BLaER1 (cell line): Measurements from ENCODE around the gene DMRTC1B.
"Not testable (repeated sequence)": the region's sequence is repeated elsewhere in the genome, so short reads cannot be mapped to it uniquely, and the experiment has no call there.

Source experiments
- H3K27ac ChIP-seq: shearing (Covaris generic); formaldehyde crosslinking; 2 replicates; pipeline ENCODE4 v1.8.1; 2022
- H3K27me3 ChIP-seq: shearing (Covaris generic); formaldehyde crosslinking; 2 replicates; pipeline ENCODE4 v1.8.1; 2022
- H3K36me3 ChIP-seq: shearing (Covaris generic); formaldehyde crosslinking; 2 replicates; pipeline ENCODE4 v1.8.1; 2022
- H3K4me1 ChIP-seq: shearing (Covaris generic); formaldehyde crosslinking; 2 replicates; pipeline ENCODE4 v1.8.1; 2022
- H3K4me2 ChIP-seq: shearing (Covaris generic); formaldehyde crosslinking; 2 replicates; pipeline ENCODE4 v1.8.1; 2022
- H3K4me3 ChIP-seq: shearing (Covaris generic); formaldehyde crosslinking; 2 replicates; pipeline ENCODE4 v1.8.1; 2022
- H3K9ac ChIP-seq: shearing (Covaris generic); formaldehyde crosslinking; 2 replicates; pipeline ENCODE4 v1.8.1; 2022
- H3K9me3 ChIP-seq: shearing (Covaris generic); formaldehyde crosslinking; 2 replicates; pipeline ENCODE4 v1.8.1; 2022
- H4K20me1 ChIP-seq: shearing (Covaris generic); formaldehyde crosslinking; 2 replicates; pipeline ENCODE4 v1.8.1; 2022
- Cebpa-rat ChIP-seq: shearing (Covaris generic); IDR thresholded peaks from 2 replicates; pipeline ENCODE4 v1.8.1; 2022

The DMRTC1B gene, protein sequence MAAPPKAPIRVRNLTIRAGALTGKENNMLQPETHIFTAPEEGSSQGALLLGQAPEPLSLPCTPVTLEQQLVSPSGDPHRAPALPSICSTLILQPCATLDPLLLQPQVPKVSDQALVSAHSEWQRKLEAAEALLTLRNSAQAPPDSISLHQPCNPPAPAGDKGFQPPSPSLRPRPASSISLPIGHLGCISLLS

DNA sequence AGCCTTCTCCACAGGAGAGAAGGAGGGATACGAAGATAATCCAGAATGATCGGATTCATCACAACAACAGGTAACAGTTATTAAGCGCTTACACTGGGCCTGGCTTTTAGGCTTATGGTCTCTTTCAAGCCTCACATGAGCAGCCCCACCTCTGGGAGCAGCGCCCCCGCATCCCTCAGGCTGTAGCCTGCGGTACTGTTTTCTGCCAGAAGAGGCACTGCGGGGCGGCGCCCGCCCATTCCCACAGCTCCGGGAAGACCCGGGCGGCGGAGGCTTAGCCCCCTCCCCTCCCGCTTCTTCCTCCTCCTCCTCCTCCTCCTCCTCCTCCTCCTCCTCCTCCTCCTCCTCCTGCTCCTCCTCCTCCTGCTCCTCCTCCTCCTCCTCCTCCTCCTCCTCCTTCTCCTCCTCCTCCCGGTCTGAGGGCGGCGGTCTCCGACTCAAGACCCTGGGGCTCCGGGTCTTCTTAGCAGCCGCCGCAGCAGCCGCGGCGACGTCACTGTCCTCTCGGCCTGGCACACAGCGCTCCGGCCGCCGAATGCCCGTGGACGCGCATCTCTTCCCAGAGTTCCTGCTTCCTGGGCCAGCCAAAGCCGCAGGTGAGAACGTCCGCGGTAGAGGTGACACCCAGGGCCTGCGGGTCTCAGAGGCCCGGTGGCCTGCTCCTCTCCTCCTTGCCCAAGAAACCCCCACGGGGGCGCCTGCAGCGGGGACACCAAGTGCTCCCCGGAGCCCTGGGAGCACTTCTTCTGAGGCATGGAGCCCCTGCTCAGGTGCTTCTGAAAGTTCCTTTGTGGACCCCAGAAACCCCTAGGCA, at the start of gene DMRTC1B:
Gene DMRTC1B (plus strand): TSS at position 238 of the 814 bp plus-strand sequence. CDS start 68,246 bp downstream, outside the sequence.
- H3K27ac ChIP-seq, H3K4me3 ChIP-seq, H3K36me3 ChIP-seq, H3K27me3 ChIP-seq, H3K9me3 ChIP-seq, H3K4me2 ChIP-seq, H3K9ac ChIP-seq, H3K4me1 ChIP-seq, H4K20me1 ChIP-seq: not testable (repeated sequence)

DNA sequence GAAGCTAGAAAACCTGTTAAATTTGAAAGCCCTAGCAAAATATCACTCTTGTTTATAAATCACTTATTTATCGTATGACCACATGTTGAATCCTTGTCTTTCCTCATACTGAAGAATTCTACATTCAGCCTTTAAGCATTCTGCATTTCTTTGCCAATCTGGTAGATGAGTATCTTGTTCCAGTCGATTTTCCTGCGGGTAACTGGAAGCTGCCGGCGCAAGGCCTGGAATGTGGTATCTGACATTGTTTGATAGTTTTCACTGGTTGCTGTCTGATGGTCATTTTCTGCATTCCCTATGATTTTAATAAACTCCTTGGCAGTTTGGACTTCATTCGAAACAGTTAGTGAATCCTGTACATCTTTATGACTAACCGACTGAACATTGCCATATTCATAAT, 48.8 kb upstream of the DMRTC1B start:
- peaks cover 71% of the 10 kb centered on the region for H3K27me3 ChIP-seq
- H3K36me3 ChIP-seq = no peaks in the 10 kb centered on the region
- no peaks in the 10 kb centered on the region for H3K9me3 ChIP-seq
- no peak for TF ChIP-seq Cebpa-rat
- H3K4me2 ChIP-seq = no peak overlapping the region
- no peak overlapping the region for H3K9ac ChIP-seq
- no peak overlapping the region for H3K27ac ChIP-seq
- no peaks in the 10 kb centered on the region for H3K4me1 ChIP-seq
- H4K20me1 ChIP-seq = no peaks in the 10 kb centered on the region
- H3K4me3 ChIP-seq = no peak overlapping the region

DNA sequence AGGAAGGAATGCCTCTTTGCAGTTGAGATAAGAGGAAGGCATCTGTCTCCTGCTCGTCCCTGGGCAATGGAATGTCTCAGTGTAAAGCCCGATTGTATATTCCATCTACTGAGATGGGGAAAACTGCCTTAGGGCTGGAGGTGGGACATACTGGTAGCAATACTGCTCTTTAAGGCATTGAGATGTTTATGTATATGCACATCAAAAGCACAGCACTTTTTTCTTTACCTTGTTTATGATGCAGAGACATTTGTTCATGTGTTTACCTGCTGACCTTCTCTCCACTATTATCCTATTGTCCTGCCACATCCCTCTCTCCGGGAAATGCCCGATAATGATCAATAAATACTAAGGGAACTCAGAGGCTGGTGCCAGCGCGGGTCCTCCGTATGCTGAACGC, 43.1 kb upstream of the DMRTC1B start:
- H3K4me2 ChIP-seq, H4K20me1 ChIP-seq, H3K4me1 ChIP-seq, H3K27ac ChIP-seq, H3K9ac ChIP-seq, H3K36me3 ChIP-seq, H3K4me3 ChIP-seq: not testable (repeated sequence)
- Histone ChIP-seq H3K27me3 (peaks cover 62% of the 10 kb centered on the region), H3K9me3 (peaks cover 12% of the 10 kb centered on the region; the same call in 1 of the 2 replicates)

DNA sequence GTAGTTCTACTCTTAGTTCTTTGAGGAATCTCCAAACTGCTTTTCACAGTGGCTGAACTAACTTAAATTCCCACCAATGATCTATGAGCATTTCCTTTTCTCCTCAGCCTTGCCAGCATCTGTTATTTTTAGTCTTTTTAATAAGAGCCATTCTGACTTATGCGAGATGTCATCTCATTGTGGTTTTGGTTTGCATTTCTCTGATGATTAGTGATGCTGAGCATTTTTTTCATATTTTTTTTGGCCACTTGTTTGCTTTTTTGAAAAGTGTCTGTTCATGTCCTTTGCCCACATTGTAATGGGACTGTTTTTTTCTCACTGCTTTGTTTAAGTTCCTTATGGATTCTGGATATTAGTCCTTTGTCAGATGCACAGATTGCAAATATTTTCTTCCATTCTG, 41.1 kb upstream of the DMRTC1B start:
- Histone ChIP-seq H3K4me2 (no peak overlapping the region), H4K20me1 (no peaks in the 10 kb centered on the region; the same call in 1 of the 2 replicates), H3K4me3 (no peak overlapping the region), H3K9ac (no peak overlapping the region), H3K27ac (no peak overlapping the region), H3K9me3 (peaks cover 12% of the 10 kb centered on the region; the same call in 1 of the 2 replicates), H3K36me3 (no peaks in the 10 kb centered on the region), H3K27me3 (peaks cover 70% of the 10 kb centered on the region), H3K4me1 (no peaks in the 10 kb centered on the region)
- no peak for TF ChIP-seq Cebpa-rat

DNA sequence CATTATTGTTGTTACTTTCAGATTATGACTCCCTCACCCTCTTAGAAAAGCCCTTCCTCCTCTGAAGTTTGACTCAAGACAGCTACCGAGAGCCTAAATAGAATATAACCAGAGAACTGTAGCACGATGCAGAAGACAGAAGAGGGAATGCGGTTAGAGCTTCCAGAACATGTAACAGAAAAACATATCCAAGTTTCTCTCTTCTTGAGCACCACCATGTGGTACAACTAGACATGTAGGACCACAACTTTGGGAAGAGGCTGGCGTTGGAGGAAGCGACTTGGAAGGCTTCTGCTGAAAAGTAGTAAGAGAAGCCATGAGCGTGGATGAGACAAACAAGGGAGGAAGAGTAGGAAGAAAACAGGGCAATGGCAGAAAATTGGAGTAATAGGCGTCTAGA, 31.1 kb upstream of the DMRTC1B start:
- not testable (repeated sequence) for H3K4me2 ChIP-seq, H3K27me3 ChIP-seq, H3K4me3 ChIP-seq, H3K4me1 ChIP-seq, H3K9me3 ChIP-seq, H3K27ac ChIP-seq, H3K9ac ChIP-seq, H4K20me1 ChIP-seq, H3K36me3 ChIP-seq

DNA sequence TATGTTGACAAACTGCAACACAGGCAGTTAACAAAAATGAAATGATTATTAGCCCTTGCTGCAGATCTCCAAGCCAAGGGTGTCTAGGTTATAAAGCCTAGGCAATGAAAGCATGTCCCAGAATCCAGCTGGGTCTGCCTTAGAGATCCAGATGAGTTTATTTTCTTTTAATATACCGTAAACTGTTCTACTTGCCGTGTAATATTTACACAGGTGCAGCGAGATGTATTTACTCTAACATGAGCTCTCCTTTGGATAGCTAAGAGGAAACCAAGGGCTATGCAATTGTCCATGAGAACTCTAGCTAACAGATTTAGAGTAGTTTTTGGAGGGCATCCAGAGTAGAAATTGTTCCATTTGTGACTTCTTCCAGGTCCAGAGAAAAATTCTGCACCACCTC, 28.1 kb upstream of the DMRTC1B start:
- not testable (repeated sequence) for H3K9ac ChIP-seq, H4K20me1 ChIP-seq, H3K4me1 ChIP-seq, H3K27me3 ChIP-seq, H3K36me3 ChIP-seq, H3K9me3 ChIP-seq, H3K4me3 ChIP-seq, H3K27ac ChIP-seq, H3K4me2 ChIP-seq

DNA sequence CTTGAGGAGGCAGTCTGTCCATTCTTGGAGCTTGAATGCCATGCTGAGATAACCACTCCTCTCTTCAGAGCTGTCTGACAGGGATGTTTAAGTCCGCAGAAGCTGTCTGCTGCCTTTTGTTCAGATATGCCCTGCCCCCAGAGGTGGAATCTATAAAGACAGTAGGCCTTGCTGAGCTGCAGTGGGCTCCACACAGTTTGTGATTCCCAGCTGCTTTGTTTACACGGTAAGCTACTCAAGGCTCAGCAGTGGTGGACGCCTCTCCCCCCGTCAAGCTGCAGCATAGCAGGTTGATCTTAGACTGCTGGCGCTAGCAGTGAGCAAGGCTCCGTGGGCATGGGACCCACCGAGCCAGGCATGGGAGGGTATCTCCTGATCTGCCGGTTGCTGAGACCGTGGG, 16.2 kb upstream of the DMRTC1B start:
- H3K4me1 ChIP-seq, H3K4me3 ChIP-seq, H3K4me2 ChIP-seq, H3K9me3 ChIP-seq, H4K20me1 ChIP-seq, H3K27me3 ChIP-seq, H3K9ac ChIP-seq, H3K27ac ChIP-seq, H3K36me3 ChIP-seq: not testable (repeated sequence)

DNA sequence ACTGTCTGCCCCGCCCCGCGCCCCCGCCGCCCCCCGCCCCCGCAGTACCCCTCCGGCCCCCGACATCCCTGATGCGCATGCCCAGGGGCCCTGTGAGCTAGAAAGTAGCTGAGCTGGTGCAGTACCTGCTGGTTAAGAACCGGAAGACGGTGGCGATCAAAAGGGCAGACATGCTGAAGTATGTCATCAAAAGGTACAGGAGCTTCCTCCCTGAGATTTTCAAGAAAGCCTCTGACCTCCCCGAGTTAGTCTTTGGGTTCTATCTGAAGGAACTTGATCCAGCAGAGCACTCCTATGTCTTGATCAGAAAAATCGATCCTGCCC, 739 bp downstream of the DMRTC1B start:
- H3K9me3 ChIP-seq, H3K4me2 ChIP-seq, H3K4me3 ChIP-seq, H3K27me3 ChIP-seq, H3K9ac ChIP-seq, H4K20me1 ChIP-seq, H3K27ac ChIP-seq, H3K4me1 ChIP-seq, H3K36me3 ChIP-seq: not testable (repeated sequence)

DNA sequence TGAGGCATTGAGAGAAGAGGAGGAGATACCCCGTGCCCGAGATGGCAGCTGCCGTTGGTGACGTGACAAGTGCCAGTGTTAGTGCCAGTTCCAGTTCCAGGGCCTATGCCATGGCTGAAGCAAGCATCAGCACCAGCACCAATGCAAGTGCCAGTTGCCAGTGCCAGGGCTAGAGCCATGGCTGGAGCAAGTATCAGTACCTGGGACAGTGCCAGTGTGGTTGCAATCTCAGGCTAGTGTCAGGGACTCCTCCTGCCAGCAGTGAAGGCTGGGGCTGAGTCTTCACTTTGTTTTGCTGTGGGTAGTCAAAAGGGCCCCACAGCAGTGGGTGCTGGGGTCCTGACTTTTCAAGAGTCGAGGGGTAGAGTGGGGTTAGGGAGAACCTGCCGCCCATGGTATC, 1.5 kb downstream of the DMRTC1B start:
- not testable (repeated sequence) for H3K27me3 ChIP-seq, H3K27ac ChIP-seq, H3K4me2 ChIP-seq, H3K4me1 ChIP-seq, H3K4me3 ChIP-seq, H3K9ac ChIP-seq, H3K9me3 ChIP-seq, H3K36me3 ChIP-seq, H4K20me1 ChIP-seq

DNA sequence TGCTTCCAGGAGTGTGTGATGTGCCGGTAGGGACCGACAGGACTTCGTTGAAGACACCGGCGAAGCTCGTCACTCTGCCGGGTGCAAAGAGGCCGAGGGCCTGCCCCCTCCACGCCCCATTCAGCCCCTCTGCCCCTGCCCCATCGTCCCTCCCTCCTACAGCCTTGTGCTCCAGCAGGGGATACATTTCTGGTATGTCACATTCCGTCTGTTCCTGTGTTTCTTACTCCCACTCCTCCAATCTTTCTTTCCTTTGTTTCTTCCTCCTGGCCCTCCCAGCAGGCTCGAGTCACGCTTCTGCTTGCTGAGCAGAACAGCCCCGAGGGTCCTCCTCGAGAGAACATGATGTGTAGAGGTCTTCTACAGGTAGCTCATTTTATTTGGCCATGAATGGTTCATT, 5.9 kb downstream of the DMRTC1B start, which contains the start of gene FAM236B:
Gene FAM236B (minus strand): TSS at position 101 of the 400 bp plus-strand sequence. CDS start 100 bp downstream, at position 1.
- H3K9me3 ChIP-seq, H3K36me3 ChIP-seq, H3K4me2 ChIP-seq, H3K4me3 ChIP-seq, H4K20me1 ChIP-seq, H3K27ac ChIP-seq, H3K27me3 ChIP-seq, H3K9ac ChIP-seq, H3K4me1 ChIP-seq: not testable (repeated sequence)

DNA sequence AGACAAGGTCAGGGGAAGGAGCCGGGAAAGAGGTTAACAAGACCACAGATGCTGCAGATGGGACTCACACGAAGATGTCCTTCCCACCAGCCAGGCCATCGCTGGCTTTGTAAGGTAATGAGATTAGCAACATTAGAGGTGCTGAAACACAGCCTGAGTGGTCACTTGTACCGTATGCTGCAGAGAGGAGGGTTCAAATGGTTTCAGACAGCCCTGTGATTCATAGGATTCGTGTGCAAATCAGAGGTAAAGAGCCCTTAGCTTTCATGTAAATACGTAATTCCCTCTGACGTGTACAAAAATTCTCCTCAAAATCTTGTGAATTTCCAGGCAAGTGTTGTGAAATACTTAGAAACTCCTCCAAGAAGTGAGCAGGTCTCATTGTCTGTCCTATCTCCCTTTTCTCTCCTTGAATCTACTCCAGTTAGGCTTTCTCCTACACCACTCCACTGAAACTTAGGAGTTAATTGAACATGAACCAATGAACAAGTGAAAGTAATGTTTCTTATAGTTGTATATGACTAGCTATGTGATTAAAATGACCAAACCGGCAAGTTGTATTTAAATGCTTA, 6.8 kb downstream of the DMRTC1B start:
- H3K9me3 ChIP-seq, H3K4me3 ChIP-seq, H4K20me1 ChIP-seq, H3K4me2 ChIP-seq, H3K27me3 ChIP-seq, H3K4me1 ChIP-seq, H3K27ac ChIP-seq, H3K36me3 ChIP-seq, H3K9ac ChIP-seq: not testable (repeated sequence)

DNA sequence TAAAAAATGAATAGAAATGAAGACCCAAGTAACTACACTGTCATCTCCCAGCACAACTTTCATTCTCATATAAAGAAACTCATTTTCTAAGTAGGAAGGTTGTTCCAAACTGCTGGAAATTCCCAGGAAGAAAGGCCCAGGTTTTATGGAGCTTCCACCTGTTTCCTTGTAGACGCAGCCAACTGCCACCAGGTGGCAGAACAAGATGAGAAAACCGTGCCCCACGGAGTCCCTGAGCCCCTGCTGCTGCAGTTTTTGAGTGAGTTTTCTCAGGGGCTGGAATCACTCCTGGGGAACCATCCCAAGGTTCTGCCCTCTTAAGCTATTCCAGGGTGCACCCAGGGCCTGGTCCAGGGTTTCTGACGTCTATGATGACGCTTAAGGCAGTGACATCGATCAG, 7.3 kb downstream of the DMRTC1B start:
- H3K27me3 ChIP-seq, H3K4me2 ChIP-seq, H4K20me1 ChIP-seq: not testable (repeated sequence)

DNA sequence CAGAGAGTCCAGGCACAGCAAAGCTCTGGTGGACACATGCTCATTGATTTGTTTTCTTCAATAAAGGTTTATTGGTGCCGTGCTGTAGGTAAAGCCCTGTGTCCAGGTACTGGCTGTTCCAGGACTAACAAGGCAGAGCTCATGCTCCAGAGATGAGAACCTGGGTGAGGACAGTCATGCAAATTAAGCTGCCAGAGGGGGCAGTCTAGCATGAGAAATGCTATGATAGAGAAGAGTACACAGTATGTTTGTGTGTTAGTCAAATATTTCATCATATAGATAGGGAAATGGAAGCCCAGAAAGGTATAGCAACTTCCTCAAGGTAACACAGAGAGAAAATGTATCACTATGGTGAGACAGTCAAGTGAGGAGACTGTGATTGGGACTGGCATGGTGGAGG, 11.5 kb downstream of the DMRTC1B start:
- not testable (repeated sequence) for H3K4me2 ChIP-seq, H3K27ac ChIP-seq, H3K9ac ChIP-seq, H3K4me1 ChIP-seq, H3K4me3 ChIP-seq, H3K9me3 ChIP-seq, H4K20me1 ChIP-seq, H3K36me3 ChIP-seq, H3K27me3 ChIP-seq

More for the DNA sequence above, 7.3 kb downstream of the DMRTC1B start:
- not testable (repeated sequence) for H3K27ac ChIP-seq, H3K9ac ChIP-seq, H3K4me1 ChIP-seq, H3K4me3 ChIP-seq, H3K36me3 ChIP-seq, H3K9me3 ChIP-seq

DNA sequence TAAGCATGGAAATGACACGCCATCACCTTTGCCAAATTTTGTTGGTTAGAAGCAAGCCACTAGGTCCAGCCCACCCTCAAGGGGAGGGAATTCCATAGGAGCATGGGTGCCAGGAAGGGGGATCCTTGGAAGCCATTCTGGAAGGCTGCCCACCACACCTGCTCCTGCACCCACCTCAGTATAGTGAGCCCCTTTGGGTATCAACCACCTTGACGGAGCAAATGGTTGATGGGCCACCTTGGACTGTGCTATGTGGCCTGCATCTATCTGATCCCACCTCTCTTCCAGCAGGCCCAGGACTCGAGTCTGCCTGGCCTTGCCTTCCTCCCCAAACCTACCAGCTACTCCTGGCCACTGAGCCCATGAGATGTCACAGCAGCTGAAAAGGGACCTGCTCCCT, 13.7 kb downstream of the DMRTC1B start:
- not testable (repeated sequence) for H3K36me3 ChIP-seq, H3K27me3 ChIP-seq, H3K4me1 ChIP-seq, H3K9me3 ChIP-seq, H4K20me1 ChIP-seq, H3K4me2 ChIP-seq, H3K4me3 ChIP-seq, H3K27ac ChIP-seq, H3K9ac ChIP-seq

DNA sequence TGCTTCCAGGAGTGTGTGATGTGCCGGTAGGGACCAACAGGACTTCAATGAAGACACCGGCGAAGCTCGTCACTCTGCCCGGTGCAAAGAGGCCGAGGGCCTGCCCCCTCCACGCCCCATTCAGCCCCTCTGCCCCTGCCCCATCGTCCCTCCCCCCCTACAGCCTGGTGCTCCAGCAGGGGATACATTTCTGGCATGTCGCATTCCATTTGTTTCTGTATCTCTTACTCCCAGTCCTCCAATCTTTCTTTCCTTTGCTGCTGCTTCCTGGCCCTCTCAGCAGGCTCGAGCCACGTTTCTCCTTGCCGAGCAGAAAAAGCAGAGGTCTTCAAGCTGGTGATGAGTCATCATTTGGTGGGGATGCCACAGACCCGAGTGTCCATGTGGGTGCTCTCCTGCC, 31.4 kb downstream of the DMRTC1B start, which contains the start of gene FAM236D:
Gene FAM236D (minus strand): TSS at position 101 of the 400 bp plus-strand sequence. CDS start 100 bp downstream, at position 1.
- H3K9ac ChIP-seq, H4K20me1 ChIP-seq, H3K27me3 ChIP-seq: not testable (repeated sequence)

More for the DNA sequence above, 31.4 kb downstream of the DMRTC1B start, which contains the start of gene FAM236D:
- not testable (repeated sequence) for H3K36me3 ChIP-seq, H3K4me3 ChIP-seq, H3K4me1 ChIP-seq, H3K27ac ChIP-seq, H3K4me2 ChIP-seq, H3K9me3 ChIP-seq
